ENCODE measurements around the gene RNF213.

GRCh38 chr17:80360396-80360795 lies 99.7 kb downstream of the RNF213 start:
- TF ChIP-seq CTCF (IDR thresholded peaks at IDR 0.05; ENCODE audit: low read depth, low read length) (no peak), EZH2phosphoT487 (IDR thresholded peaks at IDR 0.05; ENCODE audit: low read depth) (no peak)

All from OCI-LY3 (cell line).